ENCODE data around the gene ZNF784. TPM values are rescaled to one million over a fixed set of nuclear protein-coding genes. Genes with fewer than 3 reads are reported as not detected.

The ZNF784 gene
- total RNA-seq, 1 experiment from 2014 or later: 9.9 TPM

DNA sequence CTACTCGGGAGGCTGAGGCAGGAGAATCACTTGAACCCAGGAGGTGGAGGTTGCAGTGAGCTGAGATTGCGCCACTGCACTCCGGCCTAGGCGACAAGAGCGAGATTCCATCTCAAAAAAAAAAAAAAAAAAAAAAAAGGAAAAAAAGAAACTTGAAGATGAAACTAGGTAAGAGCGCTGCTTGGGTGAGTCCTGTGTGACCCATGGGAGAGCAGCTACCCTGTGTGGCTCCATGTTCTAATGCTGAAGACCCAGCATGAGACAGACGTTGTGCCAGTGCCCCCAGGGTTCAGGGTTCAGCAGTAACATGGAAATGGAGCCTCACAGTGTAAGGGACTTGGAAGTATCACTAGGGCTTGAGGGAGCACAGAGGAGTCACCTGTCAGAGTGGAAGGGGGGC, 5.9 kb downstream of the ZNF784 start:
- H3K27me3 Mint-ChIP-seq (ENCODE audit: low read depth): 0 out of 2 replicates have a peak, but pooled peaks cover 3% of the 10 kb centered on the region
- H3K27ac Mint-ChIP-seq: no peak overlapping the region
- peaks cover 5% of the 10 kb centered on the region; the same call in 1 of the 2 replicates for H3K4me1 Mint-ChIP-seq
- DNase-seq (ENCODE audit: low spot score) (no peak), ATAC-seq (no peak)
- TF ChIP-seq, protein P1, sequence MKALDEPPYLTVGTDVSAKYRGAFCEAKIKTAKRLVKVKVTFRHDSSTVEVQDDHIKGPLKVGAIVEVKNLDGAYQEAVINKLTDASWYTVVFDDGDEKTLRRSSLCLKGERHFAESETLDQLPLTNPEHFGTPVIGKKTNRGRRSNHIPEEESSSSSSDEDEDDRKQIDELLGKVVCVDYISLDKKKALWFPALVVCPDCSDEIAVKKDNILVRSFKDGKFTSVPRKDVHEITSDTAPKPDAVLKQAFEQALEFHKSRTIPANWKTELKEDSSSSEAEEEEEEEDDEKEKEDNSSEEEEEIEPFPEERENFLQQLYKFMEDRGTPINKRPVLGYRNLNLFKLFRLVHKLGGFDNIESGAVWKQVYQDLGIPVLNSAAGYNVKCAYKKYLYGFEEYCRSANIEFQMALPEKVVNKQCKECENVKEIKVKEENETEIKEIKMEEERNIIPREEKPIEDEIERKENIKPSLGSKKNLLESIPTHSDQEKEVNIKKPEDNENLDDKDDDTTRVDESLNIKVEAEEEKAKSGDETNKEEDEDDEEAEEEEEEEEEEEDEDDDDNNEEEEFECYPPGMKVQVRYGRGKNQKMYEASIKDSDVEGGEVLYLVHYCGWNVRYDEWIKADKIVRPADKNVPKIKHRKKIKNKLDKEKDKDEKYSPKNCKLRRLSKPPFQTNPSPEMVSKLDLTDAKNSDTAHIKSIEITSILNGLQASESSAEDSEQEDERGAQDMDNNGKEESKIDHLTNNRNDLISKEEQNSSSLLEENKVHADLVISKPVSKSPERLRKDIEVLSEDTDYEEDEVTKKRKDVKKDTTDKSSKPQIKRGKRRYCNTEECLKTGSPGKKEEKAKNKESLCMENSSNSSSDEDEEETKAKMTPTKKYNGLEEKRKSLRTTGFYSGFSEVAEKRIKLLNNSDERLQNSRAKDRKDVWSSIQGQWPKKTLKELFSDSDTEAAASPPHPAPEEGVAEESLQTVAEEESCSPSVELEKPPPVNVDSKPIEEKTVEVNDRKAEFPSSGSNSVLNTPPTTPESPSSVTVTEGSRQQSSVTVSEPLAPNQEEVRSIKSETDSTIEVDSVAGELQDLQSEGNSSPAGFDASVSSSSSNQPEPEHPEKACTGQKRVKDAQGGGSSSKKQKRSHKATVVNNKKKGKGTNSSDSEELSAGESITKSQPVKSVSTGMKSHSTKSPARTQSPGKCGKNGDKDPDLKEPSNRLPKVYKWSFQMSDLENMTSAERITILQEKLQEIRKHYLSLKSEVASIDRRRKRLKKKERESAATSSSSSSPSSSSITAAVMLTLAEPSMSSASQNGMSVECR (CRISPR knock-in tag; IDR thresholded peaks at IDR 0.05; ENCODE audit: borderline replicate concordance): no peak
- TF ChIP-seq, protein P2, sequence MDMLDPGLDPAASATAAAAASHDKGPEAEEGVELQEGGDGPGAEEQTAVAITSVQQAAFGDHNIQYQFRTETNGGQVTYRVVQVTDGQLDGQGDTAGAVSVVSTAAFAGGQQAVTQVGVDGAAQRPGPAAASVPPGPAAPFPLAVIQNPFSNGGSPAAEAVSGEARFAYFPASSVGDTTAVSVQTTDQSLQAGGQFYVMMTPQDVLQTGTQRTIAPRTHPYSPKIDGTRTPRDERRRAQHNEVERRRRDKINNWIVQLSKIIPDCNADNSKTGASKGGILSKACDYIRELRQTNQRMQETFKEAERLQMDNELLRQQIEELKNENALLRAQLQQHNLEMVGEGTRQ (CRISPR knock-in tag; IDR thresholded peaks at IDR 0.05): no peak
- TF ChIP-seq, protein P3, sequence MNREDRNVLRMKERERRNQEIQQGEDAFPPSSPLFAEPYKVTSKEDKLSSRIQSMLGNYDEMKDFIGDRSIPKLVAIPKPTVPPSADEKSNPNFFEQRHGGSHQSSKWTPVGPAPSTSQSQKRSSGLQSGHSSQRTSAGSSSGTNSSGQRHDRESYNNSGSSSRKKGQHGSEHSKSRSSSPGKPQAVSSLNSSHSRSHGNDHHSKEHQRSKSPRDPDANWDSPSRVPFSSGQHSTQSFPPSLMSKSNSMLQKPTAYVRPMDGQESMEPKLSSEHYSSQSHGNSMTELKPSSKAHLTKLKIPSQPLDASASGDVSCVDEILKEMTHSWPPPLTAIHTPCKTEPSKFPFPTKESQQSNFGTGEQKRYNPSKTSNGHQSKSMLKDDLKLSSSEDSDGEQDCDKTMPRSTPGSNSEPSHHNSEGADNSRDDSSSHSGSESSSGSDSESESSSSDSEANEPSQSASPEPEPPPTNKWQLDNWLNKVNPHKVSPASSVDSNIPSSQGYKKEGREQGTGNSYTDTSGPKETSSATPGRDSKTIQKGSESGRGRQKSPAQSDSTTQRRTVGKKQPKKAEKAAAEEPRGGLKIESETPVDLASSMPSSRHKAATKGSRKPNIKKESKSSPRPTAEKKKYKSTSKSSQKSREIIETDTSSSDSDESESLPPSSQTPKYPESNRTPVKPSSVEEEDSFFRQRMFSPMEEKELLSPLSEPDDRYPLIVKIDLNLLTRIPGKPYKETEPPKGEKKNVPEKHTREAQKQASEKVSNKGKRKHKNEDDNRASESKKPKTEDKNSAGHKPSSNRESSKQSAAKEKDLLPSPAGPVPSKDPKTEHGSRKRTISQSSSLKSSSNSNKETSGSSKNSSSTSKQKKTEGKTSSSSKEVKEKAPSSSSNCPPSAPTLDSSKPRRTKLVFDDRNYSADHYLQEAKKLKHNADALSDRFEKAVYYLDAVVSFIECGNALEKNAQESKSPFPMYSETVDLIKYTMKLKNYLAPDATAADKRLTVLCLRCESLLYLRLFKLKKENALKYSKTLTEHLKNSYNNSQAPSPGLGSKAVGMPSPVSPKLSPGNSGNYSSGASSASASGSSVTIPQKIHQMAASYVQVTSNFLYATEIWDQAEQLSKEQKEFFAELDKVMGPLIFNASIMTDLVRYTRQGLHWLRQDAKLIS (CRISPR knock-in tag; IDR thresholded peaks at IDR 0.05; ENCODE audit: borderline replicate concordance): no peak
- no peak for TF ChIP-seq NR1H2 (CRISPR knock-in tag; IDR thresholded peaks at IDR 0.05)
- TF ChIP-seq, protein P4, sequence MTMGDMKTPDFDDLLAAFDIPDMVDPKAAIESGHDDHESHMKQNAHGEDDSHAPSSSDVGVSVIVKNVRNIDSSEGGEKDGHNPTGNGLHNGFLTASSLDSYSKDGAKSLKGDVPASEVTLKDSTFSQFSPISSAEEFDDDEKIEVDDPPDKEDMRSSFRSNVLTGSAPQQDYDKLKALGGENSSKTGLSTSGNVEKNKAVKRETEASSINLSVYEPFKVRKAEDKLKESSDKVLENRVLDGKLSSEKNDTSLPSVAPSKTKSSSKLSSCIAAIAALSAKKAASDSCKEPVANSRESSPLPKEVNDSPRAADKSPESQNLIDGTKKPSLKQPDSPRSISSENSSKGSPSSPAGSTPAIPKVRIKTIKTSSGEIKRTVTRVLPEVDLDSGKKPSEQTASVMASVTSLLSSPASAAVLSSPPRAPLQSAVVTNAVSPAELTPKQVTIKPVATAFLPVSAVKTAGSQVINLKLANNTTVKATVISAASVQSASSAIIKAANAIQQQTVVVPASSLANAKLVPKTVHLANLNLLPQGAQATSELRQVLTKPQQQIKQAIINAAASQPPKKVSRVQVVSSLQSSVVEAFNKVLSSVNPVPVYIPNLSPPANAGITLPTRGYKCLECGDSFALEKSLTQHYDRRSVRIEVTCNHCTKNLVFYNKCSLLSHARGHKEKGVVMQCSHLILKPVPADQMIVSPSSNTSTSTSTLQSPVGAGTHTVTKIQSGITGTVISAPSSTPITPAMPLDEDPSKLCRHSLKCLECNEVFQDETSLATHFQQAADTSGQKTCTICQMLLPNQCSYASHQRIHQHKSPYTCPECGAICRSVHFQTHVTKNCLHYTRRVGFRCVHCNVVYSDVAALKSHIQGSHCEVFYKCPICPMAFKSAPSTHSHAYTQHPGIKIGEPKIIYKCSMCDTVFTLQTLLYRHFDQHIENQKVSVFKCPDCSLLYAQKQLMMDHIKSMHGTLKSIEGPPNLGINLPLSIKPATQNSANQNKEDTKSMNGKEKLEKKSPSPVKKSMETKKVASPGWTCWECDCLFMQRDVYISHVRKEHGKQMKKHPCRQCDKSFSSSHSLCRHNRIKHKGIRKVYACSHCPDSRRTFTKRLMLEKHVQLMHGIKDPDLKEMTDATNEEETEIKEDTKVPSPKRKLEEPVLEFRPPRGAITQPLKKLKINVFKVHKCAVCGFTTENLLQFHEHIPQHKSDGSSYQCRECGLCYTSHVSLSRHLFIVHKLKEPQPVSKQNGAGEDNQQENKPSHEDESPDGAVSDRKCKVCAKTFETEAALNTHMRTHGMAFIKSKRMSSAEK (CRISPR knock-in tag; IDR thresholded peaks at IDR 0.05; ENCODE audit: borderline replicate concordance): no peak
- TF ChIP-seq OVOL2 (CRISPR knock-in tag; IDR thresholded peaks at IDR 0.05; ENCODE audit: borderline replicate concordance): no peak
- POLR2A ChIA-PET: interaction anchor here (0.7 kb wide), 1 partner anchor 1189 kb away, joined by 3 read pairs; no protein-coding TSS in a partner anchor
- peaks cover 22% of the 10 kb centered on the region for H3K36me3 Mint-ChIP-seq
- H3K9me3 Mint-ChIP-seq: 0 out of 2 replicates have a peak, but pooled peaks cover 3% of the 10 kb centered on the region
- no peak overlapping the region for H3K4me3 Mint-ChIP-seq
- CTCF ChIA-PET: interaction anchor here (0.6 to 4.0 kb wide), 6 partner anchors 12 to 79 kb away, joined by 3 to 14 read pairs (median 5); partner anchors contain the start of gene ZNF865

DNA sequence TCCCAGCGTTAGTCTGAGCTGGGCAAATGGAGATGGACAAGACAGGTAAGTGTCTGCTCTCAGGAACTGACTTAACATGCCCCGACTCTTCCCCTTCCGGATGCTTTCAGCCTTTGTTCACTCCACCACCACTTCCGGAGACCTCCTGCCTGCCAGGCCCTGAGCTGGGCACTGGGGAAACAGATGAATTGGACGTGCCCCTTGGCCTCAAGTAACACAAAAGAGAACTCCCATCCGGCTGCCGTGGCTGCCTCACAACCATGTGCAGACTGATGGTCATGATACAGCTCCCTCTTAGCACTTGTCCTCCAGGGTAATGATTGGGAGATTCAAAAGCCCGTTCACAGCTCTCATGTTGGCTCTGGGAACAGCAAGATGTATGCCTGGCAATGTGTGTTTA, 6.9 kb downstream of the ZNF784 start:
- DNase-seq (ENCODE audit: low spot score) (no peak), ATAC-seq (no peak)
- Mint-ChIP-seq H3K27me3 (ENCODE audit: low read depth) (0 out of 2 replicates have a peak, but pooled peaks cover 3% of the 10 kb centered on the region), H3K36me3 (peaks cover 19% of the 10 kb centered on the region), H3K27ac (peak overlapping the region; percentile 68; the same call in 1 of the 2 replicates), H3K4me1 (0 out of 2 replicates have a peak, but pooled peaks cover 3% of the 10 kb centered on the region), H3K9me3 (0 out of 2 replicates have a peak, but pooled peaks cover 3% of the 10 kb centered on the region), H3K4me3 (no peak overlapping the region)
- ChIA-PET POLR2A (no interaction called here), CTCF (interaction anchor here (0.7 to 4.0 kb wide), 3 partner anchors 11 to 514 kb away, joined by 3 to 14 read pairs (median 9); partner anchors contain the start of gene ZNF865)
- TF ChIP-seq, protein P5, sequence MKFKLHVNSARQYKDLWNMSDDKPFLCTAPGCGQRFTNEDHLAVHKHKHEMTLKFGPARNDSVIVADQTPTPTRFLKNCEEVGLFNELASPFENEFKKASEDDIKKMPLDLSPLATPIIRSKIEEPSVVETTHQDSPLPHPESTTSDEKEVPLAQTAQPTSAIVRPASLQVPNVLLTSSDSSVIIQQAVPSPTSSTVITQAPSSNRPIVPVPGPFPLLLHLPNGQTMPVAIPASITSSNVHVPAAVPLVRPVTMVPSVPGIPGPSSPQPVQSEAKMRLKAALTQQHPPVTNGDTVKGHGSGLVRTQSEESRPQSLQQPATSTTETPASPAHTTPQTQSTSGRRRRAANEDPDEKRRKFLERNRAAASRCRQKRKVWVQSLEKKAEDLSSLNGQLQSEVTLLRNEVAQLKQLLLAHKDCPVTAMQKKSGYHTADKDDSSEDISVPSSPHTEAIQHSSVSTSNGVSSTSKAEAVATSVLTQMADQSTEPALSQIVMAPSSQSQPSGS (CRISPR knock-in tag; IDR thresholded peaks at IDR 0.05; ENCODE audit: borderline replicate concordance, low read depth): no peak
- TF ChIP-seq ZNF263 (CRISPR knock-in tag; IDR thresholded peaks at IDR 0.05; ENCODE audit: low read depth) (no peak), FOXJ3 (CRISPR knock-in tag; IDR thresholded peaks at IDR 0.05; ENCODE audit: borderline replicate concordance) (no peak)
